Posterior cingulate gyrus (tissue), 11 donors: Measurements from ENCODE around the gene CYSTM1.

Source experiments
- DNase-seq, 10 donors: peaks; one replicate each; pipeline versions ENCODE4 v3.0.0 to v3.0.0-alpha.2; 2020 to 2021; ENCODE audit warnings: mixed read lengths in 3 of 10
- intact Hi-C: fragments of 100-400 bp; cut with DNase I; formaldehyde crosslinking; loops from one replicate; pipeline ENCODE4 v1.15.1; 2023

Gene CYSTM1

DNA sequence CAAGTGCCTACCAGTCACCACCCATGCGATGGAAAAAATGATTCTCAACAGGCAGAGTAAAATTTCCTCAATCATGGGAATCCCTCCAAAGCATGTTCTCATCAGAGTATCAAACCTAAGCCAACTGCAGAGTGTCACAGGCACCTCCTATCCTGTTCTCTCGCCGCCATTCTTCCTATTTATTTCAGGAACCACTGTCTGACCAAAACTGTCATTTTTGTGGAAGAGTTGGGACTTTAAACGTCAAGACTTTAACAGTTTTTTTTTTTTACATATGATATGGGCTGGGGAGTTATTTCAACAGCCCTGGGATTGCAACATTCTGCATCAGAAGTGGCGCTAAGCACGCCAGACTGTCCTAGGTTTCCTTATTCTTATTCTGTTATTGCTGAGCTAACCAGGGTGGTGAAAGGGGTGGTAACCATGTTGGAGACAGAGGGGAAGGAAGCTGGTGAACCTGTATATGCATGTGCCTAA is 98.5 kb downstream of the CYSTM1 start:
- intact Hi-C loops = no loop called here
- no peak for DNase-seq

DNA sequence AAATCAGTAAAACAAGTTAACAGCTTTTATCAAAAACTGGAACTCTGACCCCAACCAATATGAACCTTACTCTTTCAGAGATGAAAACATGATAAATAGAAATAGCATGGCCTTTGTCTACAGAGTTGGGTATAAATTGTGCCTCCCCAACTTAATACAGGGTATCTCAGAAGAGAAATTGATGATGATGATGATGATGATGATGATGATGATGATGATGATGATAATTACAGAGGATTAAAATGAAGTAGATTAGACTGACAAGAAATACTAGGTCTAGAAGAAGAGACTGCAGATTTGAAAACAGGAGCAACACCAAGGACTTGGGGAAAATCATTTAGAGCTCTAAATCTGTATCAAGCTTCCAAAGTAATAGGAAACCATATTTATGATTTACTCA is 100.8 kb downstream of the CYSTM1 start:
- intact Hi-C loops = no loop called here
- no peak for DNase-seq

DNA sequence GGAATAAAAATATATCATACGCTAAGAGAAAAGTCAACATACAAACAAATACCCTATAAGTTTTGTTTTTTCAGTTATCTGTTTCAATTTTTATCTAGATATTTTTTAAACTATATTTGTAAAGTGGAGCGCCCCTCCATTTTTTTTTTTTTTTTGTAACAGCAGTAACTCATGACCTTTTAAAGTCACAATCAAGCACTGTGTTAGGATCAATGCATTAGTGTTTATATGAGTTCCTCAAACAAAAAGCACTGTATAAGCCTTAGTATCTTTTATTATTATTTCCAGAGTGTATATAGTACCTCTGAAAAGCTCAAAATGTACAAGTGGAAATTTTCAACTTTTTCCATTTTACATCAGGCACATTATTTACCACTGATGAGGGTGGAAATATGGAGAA is 107.3 kb downstream of the CYSTM1 start:
- intact Hi-C loops = no loop called here
- no peak for DNase-seq

DNA sequence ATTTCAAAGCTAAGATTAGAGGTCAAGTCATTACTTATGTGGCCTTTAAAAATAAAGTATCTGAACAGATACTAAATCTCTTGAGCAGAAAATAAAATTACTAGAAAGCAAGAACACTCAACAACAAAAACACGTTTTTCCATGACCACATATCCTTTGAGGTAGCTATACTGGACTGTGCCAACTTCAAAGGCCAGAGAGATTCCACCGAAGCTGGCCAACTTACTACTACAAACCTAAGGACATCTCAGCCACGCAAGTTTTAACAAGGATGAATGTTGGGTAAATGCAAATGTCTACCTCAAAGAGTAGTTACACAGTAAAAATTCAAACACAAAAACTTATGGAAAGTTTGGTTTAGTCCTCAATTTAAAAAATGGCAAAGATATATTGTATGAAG is 109.0 kb downstream of the CYSTM1 start:
- DNase-seq = no peak
- intact Hi-C loops = no loop called here

DNA sequence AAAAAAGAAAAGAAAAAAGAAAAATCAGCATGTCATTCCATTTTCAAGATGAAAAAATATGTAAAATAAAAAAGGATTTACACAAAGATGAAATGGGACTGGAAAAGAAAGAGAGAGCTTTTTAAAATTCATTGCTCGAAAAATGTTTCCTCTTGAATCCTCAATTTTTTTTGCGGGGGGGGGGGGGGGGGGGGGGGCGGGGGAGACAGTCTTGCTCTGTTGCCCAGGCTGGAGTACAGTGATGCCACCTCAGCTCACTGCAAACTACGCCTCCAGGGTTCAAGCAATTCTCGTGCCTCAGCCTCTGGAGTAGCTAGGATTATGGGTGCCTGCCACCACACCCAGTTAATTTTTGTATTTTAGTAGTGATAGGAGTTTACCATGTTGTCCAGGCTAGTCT is 111.4 kb downstream of the CYSTM1 start:
- intact Hi-C loops = no loop called here

DNA sequence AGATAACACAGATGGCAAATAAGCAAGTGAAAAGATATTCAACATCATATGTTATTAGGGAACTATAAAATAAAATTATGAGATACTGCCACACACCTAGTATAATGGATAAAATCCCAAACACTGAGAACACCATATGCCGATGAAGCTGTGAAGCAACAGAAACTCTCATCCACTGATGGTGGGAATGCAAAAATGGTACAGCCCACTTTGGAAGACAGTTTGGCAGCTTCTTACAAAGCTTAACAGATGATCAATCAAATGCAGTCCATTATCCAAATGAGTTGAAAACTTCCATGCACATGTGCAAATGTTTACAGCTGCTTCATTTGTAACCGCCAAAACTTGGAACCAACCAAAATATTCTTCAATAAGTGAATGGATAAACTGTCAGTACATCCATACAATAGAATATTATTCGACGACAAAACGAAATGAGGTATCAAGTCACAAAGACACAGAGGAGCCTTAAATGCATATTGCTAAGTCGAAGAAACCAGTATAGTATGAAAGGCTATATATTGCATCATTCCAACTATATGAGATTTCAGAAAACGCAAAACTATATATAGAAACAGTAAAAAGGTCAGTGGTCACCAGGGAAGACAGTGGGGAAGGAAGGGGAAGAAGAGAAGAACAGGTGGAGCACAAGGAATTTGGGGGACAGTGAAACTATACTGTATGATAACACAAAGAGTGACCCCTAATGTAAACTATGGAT is 113.0 kb downstream of the CYSTM1 start:
- DNase-seq = no peak

More for the DNA sequence above, 111.4 kb downstream of the CYSTM1 start:
- DNase-seq = no peak

DNA sequence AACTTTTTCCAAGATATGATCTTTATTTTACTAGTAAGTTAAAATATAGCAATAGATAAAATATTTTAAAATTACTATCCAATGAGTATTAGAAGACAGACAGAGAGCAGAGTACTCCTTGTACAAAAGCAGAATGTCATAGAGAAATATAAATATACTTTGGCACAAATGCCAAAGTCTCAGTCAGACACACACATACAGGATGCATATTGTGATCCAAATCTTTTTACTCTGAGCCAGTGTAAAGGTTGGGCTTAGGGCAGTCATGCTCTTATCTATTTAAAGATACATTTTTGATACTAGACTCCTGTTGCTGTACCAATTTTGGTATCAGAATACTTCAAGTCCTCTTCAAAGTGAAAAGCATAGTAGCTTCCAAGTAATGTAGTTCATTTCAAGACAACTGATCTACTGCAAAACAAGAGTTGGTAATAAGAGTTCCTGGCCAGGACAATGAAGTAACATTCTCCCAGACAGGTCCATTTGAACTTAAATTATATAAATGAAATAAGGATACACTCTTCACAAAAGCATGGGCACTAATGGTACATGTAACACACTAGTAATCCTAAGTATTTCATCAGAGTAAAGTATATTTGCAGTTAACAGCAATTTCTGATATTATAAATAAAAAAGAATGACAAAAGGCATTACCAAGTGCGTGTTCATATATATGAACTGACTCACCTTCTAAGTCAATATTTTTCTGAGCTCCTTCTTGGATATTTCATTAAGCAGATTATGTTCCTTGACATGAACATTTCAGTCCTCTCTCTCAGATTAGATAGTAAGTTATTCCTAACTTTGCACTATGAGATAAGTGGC is 117.4 kb downstream of the CYSTM1 start:
- intact Hi-C loops = loop anchor here (5.0 kb wide), 1 partner anchor 35 kb away; no protein-coding TSS in a partner anchor
- no peak for DNase-seq

More for the DNA sequence above, 113.0 kb downstream of the CYSTM1 start:
- intact Hi-C loops = no loop called here
